Esophagus muscularis mucosa (tissue), 3 donors: ENCODE measurements around the gene ARNT2.

Source experiments
- POLR2AphosphoS5 ChIP-seq, 2 donors: sonication (generic); formaldehyde crosslinking; IDR thresholded peaks; one replicate each; pipeline ENCODE4 v1.6.1; 2017; ENCODE audit warnings: antibody characterized with exemption in 2 of 2
- TF ChIP-seq, protein P1 (sequence below), 3 experiments: fragments of 200-600 bp in 2 of 3; fragments of 450-650 bp in 1 of 3; sonication (generic) in 2 of 3; IDR thresholded peaks; one replicate each; pipeline ENCODE4 v1.5.1; 2017 to 2019; ENCODE audit warnings: antibody characterized with exemption in 3 of 3, mild to moderate bottlenecking in 2 of 3, moderate library complexity in 1 of 3

DNA sequence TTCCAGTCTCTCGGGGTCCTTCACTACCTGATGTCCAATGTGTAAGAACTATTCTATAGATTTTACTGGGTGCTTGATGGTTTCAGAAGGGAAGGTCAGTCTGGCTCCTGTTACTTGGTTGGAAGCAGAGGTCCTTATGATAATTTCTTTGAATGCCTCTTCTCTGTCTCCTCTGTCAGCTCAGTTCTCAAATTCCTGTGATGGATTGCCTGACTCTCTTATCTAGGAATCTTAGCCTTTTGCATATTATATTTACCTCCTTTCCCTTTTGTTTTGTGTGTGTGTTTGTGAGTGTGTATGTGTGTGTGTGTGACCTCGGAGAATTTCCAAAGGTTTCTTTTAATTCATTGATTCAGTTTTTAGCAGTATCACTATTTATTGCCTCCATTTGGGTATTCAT, 88.2 kb downstream of the ARNT2 start:
- TF ChIP-seq, protein P1, sequence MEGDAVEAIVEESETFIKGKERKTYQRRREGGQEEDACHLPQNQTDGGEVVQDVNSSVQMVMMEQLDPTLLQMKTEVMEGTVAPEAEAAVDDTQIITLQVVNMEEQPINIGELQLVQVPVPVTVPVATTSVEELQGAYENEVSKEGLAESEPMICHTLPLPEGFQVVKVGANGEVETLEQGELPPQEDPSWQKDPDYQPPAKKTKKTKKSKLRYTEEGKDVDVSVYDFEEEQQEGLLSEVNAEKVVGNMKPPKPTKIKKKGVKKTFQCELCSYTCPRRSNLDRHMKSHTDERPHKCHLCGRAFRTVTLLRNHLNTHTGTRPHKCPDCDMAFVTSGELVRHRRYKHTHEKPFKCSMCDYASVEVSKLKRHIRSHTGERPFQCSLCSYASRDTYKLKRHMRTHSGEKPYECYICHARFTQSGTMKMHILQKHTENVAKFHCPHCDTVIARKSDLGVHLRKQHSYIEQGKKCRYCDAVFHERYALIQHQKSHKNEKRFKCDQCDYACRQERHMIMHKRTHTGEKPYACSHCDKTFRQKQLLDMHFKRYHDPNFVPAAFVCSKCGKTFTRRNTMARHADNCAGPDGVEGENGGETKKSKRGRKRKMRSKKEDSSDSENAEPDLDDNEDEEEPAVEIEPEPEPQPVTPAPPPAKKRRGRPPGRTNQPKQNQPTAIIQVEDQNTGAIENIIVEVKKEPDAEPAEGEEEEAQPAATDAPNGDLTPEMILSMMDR (IDR thresholded peaks at IDR 0.05): no peak
- no peak for TF ChIP-seq POLR2AphosphoS5 (IDR thresholded peaks at IDR 0.05)
